ENCODE results near the gene KRT17. TPM values are rescaled to one million over a fixed set of nuclear protein-coding genes. Genes with fewer than 3 reads are reported as not detected.
"Not testable (repeated sequence)": the region's sequence is repeated elsewhere in the genome, so short reads cannot be mapped to it uniquely, and the experiment has no call there.

KRT17 gene
- total RNA-seq, 4 donors from 2014 or later: 0.58 to 5.6 (median 1.2) TPM; not detected in 1

DNA sequence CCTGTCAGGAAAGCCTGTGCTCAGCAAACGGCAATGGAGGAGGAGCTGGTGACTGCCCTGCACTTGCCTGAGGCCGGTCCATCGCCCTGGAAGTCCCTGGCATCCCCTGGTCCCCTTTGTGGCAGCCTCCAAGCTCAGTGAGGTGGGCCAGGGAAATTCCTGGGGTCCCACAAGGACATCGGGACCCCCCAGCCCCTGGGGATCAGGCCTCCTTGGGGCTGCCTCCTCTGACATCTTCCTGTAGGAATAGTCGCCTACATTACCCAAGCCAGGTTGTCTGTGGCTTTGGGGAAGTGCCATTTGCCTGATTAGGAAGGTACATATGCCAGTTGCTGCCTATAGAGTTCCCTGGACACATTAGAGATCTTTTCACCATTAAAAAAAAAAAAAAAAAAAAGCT is 45.4 kb downstream of the KRT17 start:
- no peak overlapping the region for H3K4me3 ChIP-seq
- TF ChIP-seq EP300 (IDR thresholded peaks at IDR 0.05) (no peak), POLR2AphosphoS5 (IDR thresholded peaks at IDR 0.05) (no peak), POLR2A (IDR thresholded peaks at IDR 0.05; ENCODE audit: low read depth) (no peak), CTCF (IDR thresholded peaks at IDR 0.05) (no peak)
- DNase-seq (ENCODE audit: extremely low spot score): no peak
- H3K4me1 ChIP-seq: no peaks in the 10 kb centered on the region
- peaks cover 0 to 60% (median 0%) of the 10 kb centered on the region in 4 donors for H3K27me3 ChIP-seq
- H3K36me3 ChIP-seq: no peaks in the 10 kb centered on the region
- intact Hi-C loops (cut with DNase I): no loop called here
- no peaks in the 10 kb centered on the region for H3K9me3 ChIP-seq
- H3K27ac ChIP-seq (replicated peaks in 1 of 4): no peak overlapping the region
- WGBS: 83% methylated on average over 5 of the region's 5 CpGs

DNA sequence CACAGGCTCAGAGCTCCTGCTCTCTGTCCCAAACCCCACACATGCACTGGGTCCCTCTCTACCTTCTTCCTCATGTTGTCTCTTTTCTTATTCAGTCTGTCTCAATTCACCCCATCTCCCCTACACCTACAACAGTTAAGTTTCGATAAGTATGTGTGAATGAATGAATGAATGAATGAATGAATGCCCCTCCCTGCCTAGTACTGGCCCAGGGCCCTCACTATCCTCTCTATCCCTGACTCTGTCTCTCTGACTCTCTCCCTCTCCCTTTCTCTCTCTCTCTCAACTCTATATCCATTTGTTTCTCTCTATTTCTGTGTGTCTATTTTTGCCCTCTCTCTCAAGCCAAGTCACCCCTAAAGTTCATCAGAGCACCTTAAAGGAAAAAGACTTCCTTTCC is 45.8 kb downstream of the KRT17 start:
- no peak overlapping the region for H3K27ac ChIP-seq (replicated peaks in 1 of 4)
- TF ChIP-seq CTCF (IDR thresholded peaks at IDR 0.05): no peak
- TF ChIP-seq POLR2A (IDR thresholded peaks at IDR 0.05; ENCODE audit: low read depth): no peak
- no peak for TF ChIP-seq EP300 (IDR thresholded peaks at IDR 0.05)
- TF ChIP-seq POLR2AphosphoS5 (IDR thresholded peaks at IDR 0.05): no peak
- no peaks in the 10 kb centered on the region for H3K9me3 ChIP-seq
- no peak overlapping the region for H3K4me3 ChIP-seq
- no peak for DNase-seq (ENCODE audit: extremely low spot score)
- H3K27me3 ChIP-seq: peaks cover 0 to 65% (median 0%) of the 10 kb centered on the region in 4 donors
- intact Hi-C loops (cut with DNase I): no loop called here
- 87% methylated on average over 1 of the region's 1 CpG for WGBS
- H3K36me3 ChIP-seq: no peaks in the 10 kb centered on the region
- no peaks in the 10 kb centered on the region for H3K4me1 ChIP-seq

- H3K9me3 ChIP-seq; H3K4me3 ChIP-seq; H3K27ac ChIP-seq (replicated peaks in 1 of 4); H3K36me3 ChIP-seq; DNase-seq (ENCODE audit: extremely low spot score); intact Hi-C loops (cut with DNase I); H3K4me1 ChIP-seq: not testable (repeated sequence)
- 71% methylated on average over 4 of the region's 4 CpGs for WGBS
- H3K27me3 ChIP-seq: peaks cover 0 to 70% (median 0%) of the 10 kb centered on the region in 4 donors
Measured at GRCh38 chr17:41576740-41577139, 47.6 kb downstream of the KRT17 start.

DNA sequence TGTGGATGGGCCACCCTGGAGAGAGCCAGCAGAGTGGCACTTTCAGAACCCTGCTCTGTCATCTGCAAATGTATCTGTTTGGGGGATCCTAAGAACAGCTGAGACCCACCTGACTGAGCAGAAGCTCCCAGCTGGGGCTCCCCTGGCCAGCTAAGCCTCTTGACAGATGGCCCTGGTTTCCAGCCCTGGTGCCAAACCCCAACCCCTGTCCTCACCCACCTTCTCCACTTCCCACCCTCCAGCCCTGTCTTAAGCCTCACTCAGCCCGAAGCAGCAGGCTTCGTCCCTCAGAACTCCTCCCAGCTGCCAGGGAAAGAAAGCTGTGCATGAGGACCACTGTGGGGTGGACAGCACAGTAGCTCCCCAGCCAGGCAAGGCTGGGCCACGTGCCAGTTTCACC is 49.0 kb downstream of the KRT17 start:
- Histone ChIP-seq H3K9me3 (no peaks in the 10 kb centered on the region), H3K27me3 (peaks cover 0 to 76% (median 0%) of the 10 kb centered on the region in 4 donors), H3K36me3 (no peaks in the 10 kb centered on the region), H3K4me3 (no peak overlapping the region), H3K27ac (replicated peaks in 1 of 4) (no peak overlapping the region), H3K4me1 (no peaks in the 10 kb centered on the region)
- intact Hi-C loops (cut with DNase I): no loop called here
- WGBS: 68% methylated on average over 3 of the region's 3 CpGs
- no peak for DNase-seq (ENCODE audit: extremely low spot score)
- TF ChIP-seq POLR2AphosphoS5 (IDR thresholded peaks at IDR 0.05): no peak
- no peak for TF ChIP-seq POLR2A (IDR thresholded peaks at IDR 0.05; ENCODE audit: low read depth)
- no peak for TF ChIP-seq CTCF (IDR thresholded peaks at IDR 0.05)
- no peak for TF ChIP-seq EP300 (IDR thresholded peaks at IDR 0.05)

- no peaks in the 10 kb centered on the region for H3K4me1 ChIP-seq
- H3K36me3 ChIP-seq: no peaks in the 10 kb centered on the region
- intact Hi-C loops (cut with DNase I): no loop called here
- peaks cover 0 to 51% (median 0%) of the 10 kb centered on the region in 4 donors for H3K27me3 ChIP-seq
- H3K27ac ChIP-seq (replicated peaks in 1 of 4): no peak within 1 kb of the TSS
- DNase-seq (ENCODE audit: extremely low spot score): no peak
- WGBS: 72% methylated on average over 17 of the region's 24 CpGs
- H3K4me3 ChIP-seq: no peak within 1 kb of the TSS
- TF ChIP-seq CTCF (IDR thresholded peaks at IDR 0.05) (no peak), POLR2AphosphoS5 (IDR thresholded peaks at IDR 0.05) (no peak), POLR2A (IDR thresholded peaks at IDR 0.05; ENCODE audit: low read depth) (no peak), EP300 (IDR thresholded peaks at IDR 0.05) (no peak)
- H3K9me3 ChIP-seq: no peaks in the 10 kb centered on the region
Measured at GRCh38 chr17:41571561-41572434, 52.6 kb downstream of the KRT17 start, which contains the start of gene KRT9. KRT9 (minus strand) TSS chr17:41572059; CDS start chr17:41571992, 67 bp downstream.

Other genes with a start within 250 kb of the KRT17 start
- not detected for gene KRT34, start 242.3 kb downstream of the KRT17 start, total RNA-seq
- not detected for gene KRT31, start 227.0 kb downstream of the KRT17 start, total RNA-seq
- gene KRT37, start 200.0 kb downstream of the KRT17 start, total RNA-seq: not detected
- not detected for gene KRT38, start 183.6 kb downstream of the KRT17 start, total RNA-seq
- not detected for gene KRT32, start 157.2 kb downstream of the KRT17 start, total RNA-seq
- gene KRT35, start 143.4 kb downstream of the KRT17 start, total RNA-seq: not detected
- gene KRT36, start 134.7 kb downstream of the KRT17 start, total RNA-seq: not detected
- gene KRT13, start 119.0 kb downstream of the KRT17 start, total RNA-seq: 10 to 100 TPM in 1 of 4 donors, under 1 TPM in 2, not detected in 1; 0.39 to 23.3 (median 0.52) TPM
- 1 to 10 TPM in 1 of 4 donors, not detected in 3; 3.3 TPM for gene KRT15, start 105.7 kb downstream of the KRT17 start, total RNA-seq
- gene KRT19, start 96.3 kb downstream of the KRT17 start, total RNA-seq: 1 to 10 TPM; 2.1 to 5.7 (median 3.1) TPM
- not detected for gene KRT9, start 52.5 kb downstream of the KRT17 start, total RNA-seq
- gene KRT14, start 37.7 kb downstream of the KRT17 start, total RNA-seq: 1 to 10 TPM in 1 of 4 donors, not detected in 3; 2.9 TPM
- 1 to 10 TPM in 1 of 4 donors, not detected in 3; 1.7 TPM for gene KRT16, start 11.8 kb downstream of the KRT17 start, total RNA-seq
- 100 to 1,000 TPM; 158 to 426 (median 207) TPM for gene EIF1, start 64.3 kb upstream of the KRT17 start, total RNA-seq
- gene GAST, start 87.8 kb upstream of the KRT17 start, total RNA-seq: not detected
- under 1 TPM in 1 of 4 donors, not detected in 3; 0.19 TPM for gene HAP1, start 110.1 kb upstream of the KRT17 start, total RNA-seq
- 10 to 100 TPM; 24.5 to 56.6 (median 46.4) TPM for gene JUP, start 162.1 kb upstream of the KRT17 start, total RNA-seq
- 10 to 100 TPM in 2 of 4 donors, 1 to 10 TPM in 2; 8.4 to 19.9 (median 14.4) TPM for gene P3H4, start 187.4 kb upstream of the KRT17 start, total RNA-seq
- gene FKBP10, start 188.4 kb upstream of the KRT17 start, total RNA-seq: 10 to 100 TPM; 30.5 to 49.4 (median 33.8) TPM
- 10 to 100 TPM; 64.8 to 95.6 (median 70.1) TPM for gene NT5C3B, start 211.7 kb upstream of the KRT17 start, total RNA-seq
- gene KLHL10, start 213.2 kb upstream of the KRT17 start, total RNA-seq: 1 to 10 TPM; 1.7 to 3.0 (median 2.7) TPM
- gene KLHL11, start 240.8 kb upstream of the KRT17 start, total RNA-seq: 10 to 100 TPM; 12.4 to 24.2 (median 17.2) TPM